HTERT RPE-1 (cell line): ENCODE data around the gene PRDM5.
"Not testable (repeated sequence)": the region's sequence is repeated elsewhere in the genome, so short reads cannot be mapped to it uniquely, and the experiment has no call there.

Experiments used
- in situ Hi-C: fragments of 300-500 bp; cut with MboI; formaldehyde crosslinking; loops from 4 replicates; pipeline ENCODE4 v1.14.3; 2020; ENCODE audit warnings: low sequenced_read_pairs

The PRDM5 gene

GRCh38 chr4:120761070-120761469 is 161.5 kb downstream of the PRDM5 start:
- in situ Hi-C loops, result no loop called here

- in situ Hi-C loops, result no loop called here
These were observed 162.5 kb downstream of the PRDM5 start for GRCh38 chr4:120760047-120760446.

- in situ Hi-C loops, result no loop called here
These were observed 166.7 kb downstream of the PRDM5 start for GRCh38 chr4:120755864-120756263.

- in situ Hi-C loops, result no loop called here
These were observed 167.9 kb downstream of the PRDM5 start for GRCh38 chr4:120754590-120754989.

- in situ Hi-C loops, result no loop called here
These were observed 168.7 kb downstream of the PRDM5 start for GRCh38 chr4:120753854-120754253.

- in situ Hi-C loops, result no loop called here
These were observed 172.4 kb downstream of the PRDM5 start for GRCh38 chr4:120750152-120750525.

- in situ Hi-C loops, result no loop called here
These were observed 172.9 kb downstream of the PRDM5 start for GRCh38 chr4:120749445-120750151.

- in situ Hi-C loops, result not testable (repeated sequence)
These were observed 180.9 kb downstream of the PRDM5 start for GRCh38 chr4:120741636-120742035.

GRCh38 chr4:120736312-120736711 is 186.2 kb downstream of the PRDM5 start:
- in situ Hi-C loops, result no loop called here

GRCh38 chr4:120733968-120734367 is 188.6 kb downstream of the PRDM5 start:
- in situ Hi-C loops, result no loop called here

- in situ Hi-C loops, result no loop called here
These were observed 189.5 kb downstream of the PRDM5 start for GRCh38 chr4:120733054-120733453.

GRCh38 chr4:120731561-120731960 is 191.0 kb downstream of the PRDM5 start:
- in situ Hi-C loops, result no loop called here

- in situ Hi-C loops, result no loop called here
These were observed 191.7 kb downstream of the PRDM5 start for GRCh38 chr4:120730777-120731320.

GRCh38 chr4:120728892-120729675 is 193.4 kb downstream of the PRDM5 start:
- in situ Hi-C loops, result no loop called here

- in situ Hi-C loops, result no loop called here
These were observed 196.6 kb downstream of the PRDM5 start for GRCh38 chr4:120725639-120726580.

- in situ Hi-C loops, result no loop called here
These were observed 197.9 kb downstream of the PRDM5 start for GRCh38 chr4:120724656-120725055.

GRCh38 chr4:120723986-120724385 is 198.5 kb downstream of the PRDM5 start:
- in situ Hi-C loops, result no loop called here

GRCh38 chr4:120723105-120723504 is 199.4 kb downstream of the PRDM5 start:
- in situ Hi-C loops, result no loop called here

GRCh38 chr4:120722655-120723054 is 199.9 kb downstream of the PRDM5 start:
- in situ Hi-C loops, result no loop called here

- in situ Hi-C loops, result no loop called here
These were observed 202.1 kb downstream of the PRDM5 start for GRCh38 chr4:120720354-120720934.
